Measurements from ENCODE around the gene OR51A7. TPM values are rescaled to one million over a fixed set of nuclear protein-coding genes. Genes with fewer than 3 reads are reported as not detected.
"Not testable (repeated sequence)": the region's sequence is repeated elsewhere in the genome, so short reads cannot be mapped to it uniquely, and the experiment has no call there.

Gene OR51A7
- total RNA-seq, 4 donors from 2014 or later = not detected

- TF ChIP-seq CTCF (IDR thresholded peaks at IDR 0.05; ENCODE audit: low read depth) = not testable (repeated sequence)
These were observed 52.0 kb downstream of the OR51A7 start, which contains the start of gene OR51A2 for GRCh38 chr11:4955613-4956012. Gene OR51A2, minus strand, starts transcription at chr11:4955713. Its CDS starts 0 bp downstream, at chr11:4955713.

- TF ChIP-seq CTCF (IDR thresholded peaks at IDR 0.05; ENCODE audit: low read depth) = no peak
These were observed 53.8 kb downstream of the OR51A7 start for GRCh38 chr11:4957396-4957795.

Other genes with a start within 250 kb of the OR51A7 start
- gene OR51E2, start 205.9 kb upstream of the OR51A7 start, total RNA-seq = under 1 TPM in 2 of 4 donors, not detected in 2; 0.17 to 0.33 TPM
- not detected for gene MMP26, start 199.0 kb upstream of the OR51A7 start, total RNA-seq
- gene OR51F1, start 133.8 kb upstream of the OR51A7 start, total RNA-seq = not detected
- not detected for gene OR52R1, start 99.4 kb upstream of the OR51A7 start, total RNA-seq
- gene OR51F2, start 82.5 kb upstream of the OR51A7 start, total RNA-seq = not detected
- gene OR51S1, start 54.6 kb upstream of the OR51A7 start, total RNA-seq = not detected
- gene OR51T1, start 21.9 kb upstream of the OR51A7 start, total RNA-seq = not detected
- gene OR51G2, start 15.6 kb downstream of the OR51A7 start, total RNA-seq = not detected
- not detected for gene OR51G1, start 20.6 kb downstream of the OR51A7 start, total RNA-seq
- not detected for gene OR51A4, start 43.8 kb downstream of the OR51A7 start, total RNA-seq
- not detected for gene OR51A2, start 51.9 kb downstream of the OR51A7 start, total RNA-seq
- gene OR51L1, start 91.1 kb downstream of the OR51A7 start, total RNA-seq = not detected
- not detected for gene OR52J3, start 142.7 kb downstream of the OR51A7 start, total RNA-seq
- not detected for gene OR52E2, start 155.8 kb downstream of the OR51A7 start, total RNA-seq
- not detected for gene OR52E1, start 165.8 kb downstream of the OR51A7 start, total RNA-seq
- gene OR52A5, start 234.6 kb downstream of the OR51A7 start, total RNA-seq = not detected

Measured in subcutaneous adipose tissue (tissue), 4 donors.